Endothelial cell of umbilical vein (primary cell): ENCODE data around the gene DDX4. TPM values are rescaled to one million over a fixed set of nuclear protein-coding genes. Genes with fewer than 3 reads are reported as not detected.

Experiments used
- BruUV-seq: library from RNA; stranded (reverse); fragments of 400-500 nt; replicated peaks from 2 replicates; lab custom pipeline; 2021; lab: Mats Ljungman, UMichigan
- CTCF ChIA-PET: fragments of 300-600, 350-600 bp; sonication (Branson Sonifier 250); formaldehyde crosslinking; loops from one replicate; lab custom pipeline; 2021; ENCODE audit warnings: antibody characterized with exemption, inconsistent platforms; lab: Charles Lee
- POLR2A ChIA-PET: fragments of 300-600, 350-600 bp; sonication (Branson Sonifier 250); formaldehyde crosslinking; loops from one replicate; lab custom pipeline; 2021; ENCODE audit warnings: antibody characterized with exemption, inconsistent platforms; lab: Charles Lee
- DNase-seq: peaks from one replicate; pipeline ENCODE4 v3.0.0-alpha.2; 2011; ENCODE audit warnings: low read depth, low spot score
- FAIRE-seq: peaks from 2 replicates; lab custom pipeline; 2011; peaks lifted over from hg19 to GRCh38; lab: Jason Lieb, UNC
- H2AFZ ChIP-seq: 2 replicates; pipeline ENCODE4 v1.6.0; 2012; ENCODE audit warnings: low read depth, low read length, control low read depth, inconsistent platforms
- H3K27ac ChIP-seq: 2 replicates; pipeline ENCODE4 v1.5.1; 2011; ENCODE audit warnings: low read depth, mild to moderate bottlenecking, control low read depth, low read length, moderate library complexity; ENCODE audit not compliant: insufficient read depth
- H3K27me3 ChIP-seq, 2 experiments: 2 replicates each; pipeline versions ENCODE4 v1.6.0 to v1.6.1; 2011; ENCODE audit warnings: low read length in 2 of 2, mixed read lengths in 1 of 2; ENCODE audit not compliant: control insufficient read depth in 2 of 2, insufficient read depth in 2 of 2
- H3K36me3 ChIP-seq, 2 experiments: 2 replicates in 1 of 2; 3 replicates in 1 of 2; pipeline ENCODE4 v1.5.1; 2011; ENCODE audit warnings: low read length in 2 of 2, mild to moderate bottlenecking in 1 of 2, moderate library complexity in 1 of 2; ENCODE audit not compliant: control insufficient read depth in 2 of 2, insufficient read depth in 2 of 2; ENCODE audit errors: extremely low read depth in 1 of 2
- H3K4me1 ChIP-seq: 3 replicates; pipeline ENCODE4 v1.5.1; 2011; ENCODE audit warnings: mild to moderate bottlenecking, low read length; ENCODE audit not compliant: control insufficient read depth, insufficient read depth; ENCODE audit errors: extremely low read depth
- H3K4me2 ChIP-seq: 2 replicates; pipeline ENCODE4 v1.6.1; 2011; ENCODE audit warnings: low read length, control low read depth, mixed read lengths; ENCODE audit not compliant: insufficient read depth
- H3K4me3 ChIP-seq, 3 experiments: fragments of 200-600 bp in 1 of 3; sonication (generic), shearing (Covaris generic) in 1 of 3; replicated peaks in 1 of 3; 2 replicates each; pipeline ENCODE4 v1.5.1; 2011 to 2016; ENCODE audit warnings: control low read depth in 3 of 3, low read length in 3 of 3, mild to moderate bottlenecking in 2 of 3, inconsistent platforms in 1 of 3, low read depth in 1 of 3, moderate library complexity in 1 of 3; ENCODE audit not compliant: insufficient read depth in 1 of 3
- H3K79me2 ChIP-seq: 2 replicates; pipeline ENCODE4 v1.6.0; 2012; ENCODE audit warnings: low read length, inconsistent platforms; ENCODE audit not compliant: control insufficient read depth, insufficient read depth
- H3K9ac ChIP-seq: replicated peaks from 2 replicates; pipeline ENCODE3; 2011; ENCODE audit warnings: low read length, control low read depth; ENCODE audit not compliant: insufficient read depth; ENCODE audit errors: extremely low read depth
- H3K9me1 ChIP-seq: replicated peaks from 3 replicates; pipeline ENCODE4 v1.6.0; 2011; ENCODE audit warnings: mild to moderate bottlenecking, low read length; ENCODE audit not compliant: control insufficient read depth, insufficient read depth; ENCODE audit errors: extremely low read depth
- H3K9me3 ChIP-seq: replicated peaks from 2 replicates; pipeline ENCODE4 v1.5.1; 2012; ENCODE audit warnings: low read length, inconsistent platforms; ENCODE audit not compliant: control insufficient read depth, insufficient read depth
- H4K20me1 ChIP-seq: replicated peaks from 2 replicates; pipeline ENCODE3; 2011; ENCODE audit warnings: mild to moderate bottlenecking, low read length; ENCODE audit not compliant: control insufficient read depth, insufficient read depth; ENCODE audit errors: extremely low read depth
- EZH2 ChIP-seq: IDR thresholded peaks from 2 replicates; pipeline ENCODE4 v1.6.1; 2012; ENCODE audit warnings: borderline replicate concordance, low read depth, mild to moderate bottlenecking, moderate library complexity, low read length, inconsistent platforms; ENCODE audit not compliant: severe bottlenecking
- FOS ChIP-seq: IDR thresholded peaks from 2 replicates; pipeline ENCODE4 v1.6.1; 2011; ENCODE audit warnings: mild to moderate bottlenecking, low read length, moderate library complexity, borderline replicate concordance; ENCODE audit not compliant: insufficient read depth
- GATA2 ChIP-seq: IDR thresholded peaks from 2 replicates; pipeline ENCODE4 v1.7.0; 2011; ENCODE audit warnings: low read depth, mild to moderate bottlenecking, moderate library complexity, mixed read lengths, low read length; ENCODE audit not compliant: insufficient read length, insufficient read depth
- JUN ChIP-seq: IDR thresholded peaks from 2 replicates; pipeline ENCODE4 v1.6.1; 2011; ENCODE audit warnings: borderline replicate concordance, low read depth; ENCODE audit not compliant: insufficient read length, insufficient read depth
- MAX ChIP-seq: IDR thresholded peaks from 2 replicates; pipeline ENCODE4 v1.6.1; 2011; ENCODE audit not compliant: insufficient read depth, insufficient read length
- MYC ChIP-seq: IDR thresholded peaks from one replicate; pipeline ENCODE4 v1.6.1; 2011; ENCODE audit warnings: mild to moderate bottlenecking, low read depth, low read length
- POLR2A ChIP-seq: IDR thresholded peaks from 2 replicates; pipeline ENCODE4 v1.6.1; 2012; ENCODE audit warnings: low read depth, mild to moderate bottlenecking, control low read depth, low read length
- POLR2AphosphoS5 ChIP-seq: IDR thresholded peaks from 2 replicates; pipeline ENCODE4 v1.6.1; 2012; ENCODE audit warnings: low read depth, mild to moderate bottlenecking, control low read depth, low read length, moderate library complexity; ENCODE audit not compliant: insufficient read depth
- dilution Hi-C: fragments of 300-500 bp; cut with MboI; formaldehyde crosslinking; loops from one replicate; pipeline ENCODE4 v1.15.0; 2019; ENCODE audit warnings: low sequenced_read_pairs; ENCODE audit not compliant: extremely low pct_ligation_motif_present
- intact Hi-C: fragments of 100-400 bp; cut with micrococcal nuclease; formaldehyde crosslinking; loops from one replicate; pipeline ENCODE4 v1.10.0; 2022
- polyA plus RNA-seq, 4 experiments: library from polyadenylated mRNA; depleted of rRNA in 3 of 4; stranded (reverse) in 3 of 4; unstranded in 1 of 4; fragments of >200 nt; gene quantifications; 2 replicates each; pipeline versions ENCODE4 v1.2.1 to v1.2.3, GENCODE V29; 2011 to 2012; ENCODE audit warnings: missing spikeins in 1 of 4
- total RNA-seq: library from RNA; stranded (reverse); gene quantifications from 2 replicates; pipeline ENCODE4 v1.2.3, GENCODE V29; 2021
- TF ChIP-seq, protein P1 (sequence below), 2 donors: IDR thresholded peaks; 1 replicate in 1 of 2; 2 replicates in 1 of 2; pipeline ENCODE4 v1.5.1; 2011; ENCODE audit warnings: low read length in 2 of 2, mild to moderate bottlenecking in 2 of 2, moderate library complexity in 2 of 2, control low read depth in 1 of 2, inconsistent platforms in 1 of 2, low read depth in 1 of 2; ENCODE audit not compliant: insufficient read depth in 1 of 2; ENCODE audit errors: extremely low read depth in 1 of 2

The DDX4 gene
- total and polyA plus RNA-seq, 2 donors (not counting 3 experiments of a cell fraction or from before 2014, with no cell fraction given), result not detected

- Histone ChIP-seq H3K27me3 (no peaks in the 10 kb centered on the region), H3K4me2 (no peak overlapping the region), H4K20me1 (no peaks in the 10 kb centered on the region), H3K9me1 (no peaks in the 10 kb centered on the region), H3K9me3 (no peaks in the 10 kb centered on the region), H3K27ac (no peak overlapping the region), H3K4me1 (peaks cover 21% of the 10 kb centered on the region), H3K36me3 (no peaks in the 10 kb centered on the region), H3K4me3 (no peak overlapping the region), H3K79me2 (no peaks in the 10 kb centered on the region), H3K9ac (no peak overlapping the region), H2AFZ (no peak overlapping the region)
- no peak for DNase-seq
- no TSS peak for BruUV-seq
- intact Hi-C loops (no loop called here), dilution Hi-C loops (no loop called here)
- TF ChIP-seq JUN (no peak), MYC (no peak), POLR2A (no peak), POLR2AphosphoS5 (no peak), FOS (no peak), MAX (no peak), GATA2 (no peak), EZH2 (no peak)
- TF ChIP-seq, protein P1, sequence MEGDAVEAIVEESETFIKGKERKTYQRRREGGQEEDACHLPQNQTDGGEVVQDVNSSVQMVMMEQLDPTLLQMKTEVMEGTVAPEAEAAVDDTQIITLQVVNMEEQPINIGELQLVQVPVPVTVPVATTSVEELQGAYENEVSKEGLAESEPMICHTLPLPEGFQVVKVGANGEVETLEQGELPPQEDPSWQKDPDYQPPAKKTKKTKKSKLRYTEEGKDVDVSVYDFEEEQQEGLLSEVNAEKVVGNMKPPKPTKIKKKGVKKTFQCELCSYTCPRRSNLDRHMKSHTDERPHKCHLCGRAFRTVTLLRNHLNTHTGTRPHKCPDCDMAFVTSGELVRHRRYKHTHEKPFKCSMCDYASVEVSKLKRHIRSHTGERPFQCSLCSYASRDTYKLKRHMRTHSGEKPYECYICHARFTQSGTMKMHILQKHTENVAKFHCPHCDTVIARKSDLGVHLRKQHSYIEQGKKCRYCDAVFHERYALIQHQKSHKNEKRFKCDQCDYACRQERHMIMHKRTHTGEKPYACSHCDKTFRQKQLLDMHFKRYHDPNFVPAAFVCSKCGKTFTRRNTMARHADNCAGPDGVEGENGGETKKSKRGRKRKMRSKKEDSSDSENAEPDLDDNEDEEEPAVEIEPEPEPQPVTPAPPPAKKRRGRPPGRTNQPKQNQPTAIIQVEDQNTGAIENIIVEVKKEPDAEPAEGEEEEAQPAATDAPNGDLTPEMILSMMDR (IDR thresholded peaks at IDR 0.05; ENCODE audit: extremely low read depth in 1 of 2, insufficient read depth in 1 of 2, low read depth in 1 of 2, low read length in 2 of 2), result no peak
- CTCF ChIA-PET, result no interaction called here
- FAIRE-seq, result no peak
- POLR2A ChIA-PET, result no interaction called here
Observed at GRCh38 chr5:55848783-55849182, 110.9 kb downstream of the DDX4 start.
